Mucosa of gallbladder (tissue), 1 donor: ENCODE data around the gene HACE1. TPM values are rescaled to one million over a fixed set of nuclear protein-coding genes. Genes with fewer than 3 reads are reported as not detected.

ENCODE experiments used
- DNase-seq: peaks from one replicate; pipeline ENCODE4 v3.0.0-alpha.2; 2020; ENCODE audit warnings: low spot score
- total RNA-seq: library from RNA; stranded (reverse); gene quantifications from one replicate; pipeline ENCODE4 v1.2.1, GENCODE V29; 2021
- donor health status: DM: no; HTN: no; CAD: no.

Gene HACE1
- total RNA-seq, 1 donor from 2014 or later, result 9.5 TPM

DNA sequence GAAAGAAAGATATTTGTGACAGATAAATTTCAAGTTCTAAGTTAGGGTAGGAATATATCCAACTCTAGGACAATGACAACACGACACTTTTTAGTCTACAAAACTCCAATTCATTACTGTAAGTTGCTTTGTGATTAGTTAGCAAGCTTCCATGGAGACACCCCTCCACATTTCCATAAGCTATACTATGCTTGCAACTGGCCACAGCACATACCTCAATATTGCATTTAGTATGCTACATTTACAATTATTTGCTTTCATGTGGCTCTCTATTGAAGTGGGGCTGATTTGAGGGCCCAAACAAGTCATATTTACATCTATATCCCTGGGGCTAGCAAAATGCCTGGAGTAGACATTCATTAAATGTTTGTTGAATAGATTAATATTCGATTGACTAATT, 129.3 kb downstream of the HACE1 start:
- DNase-seq, result no peak

DNA sequence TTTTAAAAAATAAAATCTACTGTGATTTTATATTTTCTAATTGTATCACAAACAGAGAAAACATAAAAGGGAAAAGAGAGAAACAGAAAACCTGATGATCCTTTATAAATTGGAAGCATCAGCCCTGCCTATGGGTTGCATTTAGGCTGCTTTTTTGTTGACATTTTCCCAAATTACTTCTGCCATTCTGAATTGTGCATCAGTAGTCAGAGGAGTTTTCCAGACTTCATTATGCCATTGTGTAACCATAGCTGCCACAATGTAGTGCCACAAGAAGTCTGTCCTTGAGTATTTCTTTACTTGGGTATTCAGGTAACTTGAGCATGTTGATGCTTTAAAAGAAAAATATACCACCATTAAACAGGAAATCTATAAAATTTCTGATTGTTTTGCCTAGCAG, 130.3 kb downstream of the HACE1 start:
- DNase-seq, result no peak

DNA sequence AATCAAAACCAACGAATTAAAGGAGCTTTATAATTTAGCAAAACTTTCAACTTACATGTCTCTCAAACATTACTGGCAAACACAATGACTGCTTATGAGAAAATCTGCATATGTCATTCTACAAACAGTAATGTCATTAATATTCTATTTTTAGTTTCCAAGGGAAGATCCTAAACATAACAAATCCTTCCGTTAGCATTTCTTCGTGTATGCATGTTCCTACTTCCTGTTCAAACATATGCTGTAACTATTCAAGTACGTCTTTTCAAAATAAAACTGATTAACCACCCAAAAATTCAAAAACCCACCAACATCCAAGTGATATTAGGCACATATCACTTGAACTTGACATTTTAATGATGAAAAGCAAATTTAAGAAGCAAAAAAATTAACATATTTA, 131.3 kb downstream of the HACE1 start:
- DNase-seq, result no peak

DNA sequence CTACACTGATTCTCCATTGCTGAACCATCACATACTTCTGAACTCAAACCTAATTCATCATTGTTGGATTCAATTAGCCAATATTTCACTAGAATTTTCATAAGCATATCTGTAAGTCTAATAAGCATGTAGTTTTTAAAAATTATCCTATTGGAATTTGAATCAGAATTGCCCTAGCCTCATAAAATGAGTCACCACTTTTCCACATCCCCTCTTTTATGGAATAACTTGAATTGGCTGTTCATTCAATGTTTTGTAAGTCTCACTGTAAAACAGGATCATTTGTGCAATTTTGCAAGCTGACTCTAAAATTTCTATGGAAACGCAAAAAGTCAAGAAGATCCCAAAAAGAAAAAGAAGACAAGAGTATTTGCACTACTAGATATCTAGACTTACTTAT, 141.0 kb downstream of the HACE1 start:
- no peak for DNase-seq

DNA sequence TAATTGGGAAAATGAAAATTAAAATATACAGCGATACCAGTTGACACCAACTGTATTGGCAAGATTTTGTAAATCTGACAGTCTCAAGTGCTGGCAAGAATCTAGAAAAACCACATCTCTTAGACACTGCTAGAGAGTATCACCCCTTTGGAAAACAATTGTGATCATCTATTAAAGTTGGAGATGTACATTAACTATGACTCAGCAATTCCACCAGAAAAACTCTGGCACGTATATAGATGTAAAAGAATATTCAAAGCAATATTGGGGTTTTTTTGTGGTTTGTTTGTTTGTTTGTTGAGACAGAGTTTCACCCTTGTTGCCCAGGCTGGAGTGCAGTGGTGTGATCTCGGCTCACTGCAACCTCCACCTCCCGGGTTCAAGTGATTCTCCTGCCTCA, 142.9 kb downstream of the HACE1 start:
- DNase-seq, result no peak

DNA sequence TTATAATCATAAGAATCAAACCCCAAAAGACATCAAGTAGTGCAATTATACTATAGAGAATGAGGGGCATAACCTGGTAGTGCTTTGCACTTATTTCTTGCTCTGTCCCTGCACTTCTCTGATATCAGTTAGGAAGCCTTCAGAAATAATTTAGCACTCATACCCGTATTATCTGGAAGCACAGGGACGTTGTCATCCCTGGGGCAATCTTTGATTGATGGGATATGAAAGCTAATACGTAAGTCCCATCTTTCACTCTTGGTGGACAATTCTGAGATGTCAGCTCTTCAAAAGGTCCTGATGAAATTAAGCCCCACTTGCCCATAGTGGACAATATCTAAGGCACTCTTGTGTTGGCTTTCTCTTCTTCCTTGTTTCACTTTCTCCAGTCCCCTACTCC, 144.9 kb downstream of the HACE1 start:
- no peak for DNase-seq

DNA sequence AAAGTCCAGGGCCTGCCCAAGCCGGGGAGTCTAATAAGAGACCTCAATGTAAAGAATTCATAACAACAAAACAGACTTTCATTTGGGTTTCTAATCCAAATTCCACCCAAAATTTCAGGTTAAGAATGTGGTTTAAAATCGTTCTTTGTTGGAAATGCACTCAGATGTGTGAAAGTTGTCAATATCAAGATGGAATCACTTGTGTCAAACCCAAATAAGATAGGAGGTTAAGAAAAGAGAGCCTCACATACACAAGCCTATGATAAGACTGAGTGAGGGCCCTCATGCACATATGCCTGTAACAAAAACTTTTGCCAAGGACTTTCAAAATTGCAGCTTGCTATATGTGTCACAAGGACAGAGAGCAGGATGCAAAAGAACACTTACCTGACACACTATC, 145.7 kb downstream of the HACE1 start:
- DNase-seq, result no peak

DNA sequence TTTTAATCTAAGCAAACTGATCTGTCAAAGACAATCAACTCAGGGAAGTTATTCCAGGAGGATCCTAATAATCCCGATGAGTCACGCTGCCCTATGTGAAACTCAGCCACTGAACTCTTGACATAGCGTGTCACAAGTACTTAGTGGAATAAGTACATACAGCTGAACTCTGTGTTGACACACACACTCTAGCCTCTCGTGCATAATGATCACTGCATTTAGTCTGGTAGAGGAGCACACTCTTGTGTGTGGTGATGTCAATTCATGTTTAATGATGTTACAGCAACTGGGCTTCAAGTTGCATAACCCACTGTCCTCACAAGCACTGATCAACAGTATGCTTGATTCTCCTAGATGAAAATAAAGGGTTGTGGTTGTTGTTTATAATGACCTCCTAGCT, 148.3 kb downstream of the HACE1 start:
- DNase-seq, result no peak

DNA sequence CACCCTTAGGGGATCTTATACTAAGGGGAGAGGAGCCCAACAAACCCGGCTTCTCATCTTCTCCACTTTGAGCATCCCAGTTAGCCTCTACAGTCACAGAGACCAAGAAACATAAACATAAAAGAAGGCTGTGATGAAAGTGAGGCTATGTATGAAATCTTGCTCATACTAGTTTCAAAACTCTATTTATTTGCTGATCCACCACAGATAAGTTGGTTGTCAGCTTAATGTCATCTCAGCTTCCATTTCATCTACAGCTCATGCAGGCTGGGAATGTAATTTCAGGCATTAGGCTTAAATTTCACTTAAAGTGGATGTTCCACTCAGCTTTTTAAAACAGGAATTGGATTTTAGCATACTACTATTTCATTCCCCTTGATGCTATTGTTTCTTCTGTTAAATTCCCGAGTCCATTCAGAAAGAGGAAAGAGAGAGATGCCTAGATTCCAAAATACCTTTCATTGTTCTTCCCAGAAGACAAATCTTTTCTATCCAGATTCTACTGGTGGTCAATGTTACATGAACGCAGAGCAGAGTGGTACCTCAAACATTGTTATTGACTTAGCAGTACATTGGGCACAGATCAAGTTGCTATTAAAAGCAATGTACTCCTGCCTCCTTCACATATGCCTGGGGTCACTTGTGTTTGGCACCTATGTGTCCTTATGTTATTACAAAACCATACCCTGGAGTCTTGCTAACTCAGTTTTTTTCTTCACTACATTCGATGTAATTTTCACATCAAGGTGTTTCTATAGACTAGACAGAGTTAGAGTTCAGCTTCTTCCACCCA, 149.0 kb downstream of the HACE1 start:
- no peak for DNase-seq

DNA sequence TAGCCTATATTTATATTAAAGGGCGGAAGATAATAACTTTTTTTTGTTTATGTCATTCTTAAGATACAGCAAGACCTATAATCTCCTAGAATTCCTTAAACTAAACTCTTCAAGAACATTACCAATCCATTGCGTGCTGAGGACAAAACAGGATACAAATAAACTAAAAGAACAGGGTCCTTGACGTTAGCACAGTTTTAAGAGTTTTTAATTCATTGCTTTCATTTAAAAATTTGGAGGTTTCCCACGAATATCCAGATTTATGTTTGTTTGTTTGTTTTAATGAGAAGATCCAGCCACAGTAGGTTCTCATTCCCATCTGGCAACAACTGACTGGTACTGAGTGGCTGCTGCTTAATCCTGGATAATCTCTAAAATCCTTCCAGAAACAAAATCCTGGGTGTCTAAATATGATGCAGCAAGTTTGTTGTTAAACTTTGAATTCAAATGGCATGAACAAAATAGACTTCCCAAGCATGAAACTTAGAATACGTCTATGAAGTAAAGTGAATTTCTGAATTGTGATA, 153.7 kb downstream of the HACE1 start:
- no peak for DNase-seq

DNA sequence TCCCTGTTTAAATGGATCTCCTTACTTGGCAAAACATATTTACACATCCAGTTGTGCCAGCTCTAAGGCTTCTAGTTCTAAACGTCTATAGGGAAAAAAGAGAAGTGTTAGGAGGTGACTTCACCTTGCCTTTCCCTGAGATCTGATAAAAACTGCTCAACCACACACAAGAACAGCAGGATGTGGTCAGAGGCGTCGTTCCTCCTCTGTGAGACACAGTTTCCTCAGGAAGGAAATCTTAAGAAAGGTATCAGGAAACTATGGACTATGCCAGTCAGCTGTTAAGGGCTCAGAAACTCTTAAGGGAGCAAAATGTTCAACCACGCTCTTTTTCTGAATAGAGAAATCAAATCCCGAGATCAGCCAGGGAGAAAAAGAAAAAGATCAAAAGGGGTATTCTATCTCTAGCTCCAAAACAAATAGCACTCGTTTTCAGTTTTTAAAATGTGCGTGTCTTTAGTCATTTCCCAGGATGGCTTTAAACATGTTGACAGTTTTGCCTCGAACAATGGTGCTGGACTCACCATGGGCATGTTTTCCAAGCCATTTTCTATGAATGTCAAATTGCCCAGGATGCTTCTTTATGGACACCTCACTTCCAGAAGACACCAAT, 154.5 kb downstream of the HACE1 start:
- DNase-seq, result no peak

DNA sequence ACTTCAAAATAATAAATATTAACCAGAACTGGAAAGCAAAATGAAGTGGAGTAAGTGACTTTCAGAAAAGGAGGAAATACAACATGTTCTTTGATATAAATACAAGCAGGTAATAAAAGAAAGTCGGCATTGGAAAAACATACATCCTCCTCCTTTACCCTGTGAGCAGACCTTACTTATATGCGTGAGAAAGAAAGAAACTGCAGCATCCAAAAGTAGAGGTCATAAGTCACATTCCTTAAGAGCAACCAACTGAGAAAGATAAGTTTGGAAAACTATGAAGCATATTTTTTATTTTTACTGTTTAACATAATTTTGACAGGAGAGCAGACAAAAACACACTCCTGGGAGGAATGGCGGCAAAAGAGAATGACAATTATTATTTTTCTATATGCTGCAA, 155.5 kb downstream of the HACE1 start:
- DNase-seq, result no peak

DNA sequence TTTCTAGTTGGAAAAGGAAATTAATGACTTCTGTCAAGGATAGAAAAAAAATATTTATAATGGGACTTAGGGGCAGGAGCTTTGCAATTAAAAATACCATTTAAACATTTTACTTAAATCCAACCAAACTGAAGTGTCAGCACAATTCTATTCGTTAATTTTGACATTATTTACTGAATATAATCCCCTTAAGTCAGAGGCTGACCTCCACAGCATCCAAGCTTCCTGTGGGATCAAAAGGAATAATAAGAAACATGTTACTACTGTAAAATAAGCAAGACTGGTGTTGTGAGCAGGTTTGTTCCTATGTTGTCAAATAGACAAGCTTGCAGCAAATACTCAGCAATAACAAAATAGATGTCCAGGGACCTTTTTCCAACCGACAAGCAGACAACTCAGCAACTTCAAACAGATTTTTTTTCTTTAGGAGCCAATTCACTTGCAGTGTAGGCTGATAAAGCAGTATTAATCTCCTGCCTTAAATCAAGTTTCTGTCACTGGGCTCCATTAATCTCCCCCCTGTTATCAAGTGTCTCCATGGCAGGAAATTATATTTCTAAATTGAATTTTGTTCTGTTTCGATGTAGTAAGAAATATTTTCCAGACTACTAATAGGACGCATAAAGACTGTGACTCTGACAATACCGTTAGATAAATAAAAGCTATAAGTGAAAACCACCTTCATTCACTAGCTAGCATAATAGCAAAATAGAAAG, 157.4 kb downstream of the HACE1 start:
- no peak for DNase-seq

DNA sequence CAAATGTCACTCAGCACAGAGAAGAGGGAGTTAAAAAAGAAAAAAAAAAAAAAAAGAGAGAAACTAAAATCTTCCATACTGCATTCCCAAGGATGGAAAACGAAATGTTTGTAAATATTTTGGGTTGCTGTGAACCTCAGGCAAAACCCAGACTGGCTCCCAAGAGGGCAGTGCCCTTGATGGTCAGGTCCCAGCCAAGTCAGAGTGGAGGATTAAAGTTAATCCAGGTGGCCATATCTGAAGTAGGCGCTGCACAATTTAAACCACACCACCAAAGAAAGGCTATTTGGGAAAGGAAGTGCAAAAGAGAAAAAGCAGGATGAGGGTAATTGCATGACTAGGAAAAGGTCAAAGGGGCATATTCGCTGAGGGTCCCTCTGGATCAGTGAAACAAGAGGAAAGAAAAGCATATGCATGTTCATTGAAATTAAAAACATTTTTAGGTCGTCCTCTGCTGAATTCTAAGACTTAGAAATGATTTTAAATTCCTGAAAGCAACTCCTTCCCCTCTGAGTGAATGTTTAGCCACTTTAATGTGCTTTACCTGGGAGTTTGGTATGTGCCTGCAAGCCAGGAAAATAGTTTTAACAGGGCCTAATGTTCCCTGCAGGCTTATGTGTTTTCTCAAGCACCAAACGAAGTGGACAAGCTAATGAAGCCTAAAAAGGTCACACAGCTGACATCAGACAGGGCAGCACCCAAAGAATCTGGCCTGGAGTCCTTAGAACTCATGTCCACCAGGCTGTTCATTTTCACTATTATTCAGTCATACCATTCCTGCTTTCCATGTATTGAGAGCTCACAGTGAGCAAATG, 159.1 kb downstream of the HACE1 start:
- DNase-seq, result no peak

DNA sequence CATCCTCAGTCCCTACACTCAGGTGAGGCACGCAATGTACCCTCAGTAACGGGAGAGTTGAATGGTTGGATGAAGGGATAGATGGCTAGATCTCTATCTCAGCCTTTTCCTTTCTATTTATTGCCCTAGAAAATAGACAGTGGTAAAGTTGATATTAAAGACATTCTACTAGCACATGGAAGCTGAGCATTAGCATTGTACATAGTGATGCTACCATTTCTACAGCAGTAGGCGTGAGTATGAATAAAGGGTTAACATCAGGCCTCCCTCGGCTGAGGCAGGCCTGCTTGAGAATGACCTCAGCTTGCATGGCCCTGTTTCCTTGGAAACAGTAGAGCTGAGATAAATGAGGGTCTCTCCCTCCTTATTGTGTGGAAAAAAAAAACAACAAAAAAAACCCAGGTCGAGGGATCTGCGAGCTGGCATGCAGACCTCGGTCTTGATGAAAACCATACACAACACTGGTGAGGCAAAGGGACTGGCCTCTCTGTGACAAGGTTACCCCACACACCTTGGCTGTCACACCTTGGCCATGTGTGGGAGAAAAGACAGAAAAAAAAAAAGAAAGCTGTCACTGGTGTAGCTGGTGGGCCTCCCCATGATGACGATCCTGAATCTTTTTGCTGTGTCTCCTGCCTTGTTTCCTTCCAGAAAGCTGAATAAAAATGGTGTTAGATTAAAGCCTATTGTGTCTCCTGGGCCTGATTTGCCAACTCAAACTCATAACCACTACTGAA, 160.0 kb downstream of the HACE1 start:
- no peak for DNase-seq

DNA sequence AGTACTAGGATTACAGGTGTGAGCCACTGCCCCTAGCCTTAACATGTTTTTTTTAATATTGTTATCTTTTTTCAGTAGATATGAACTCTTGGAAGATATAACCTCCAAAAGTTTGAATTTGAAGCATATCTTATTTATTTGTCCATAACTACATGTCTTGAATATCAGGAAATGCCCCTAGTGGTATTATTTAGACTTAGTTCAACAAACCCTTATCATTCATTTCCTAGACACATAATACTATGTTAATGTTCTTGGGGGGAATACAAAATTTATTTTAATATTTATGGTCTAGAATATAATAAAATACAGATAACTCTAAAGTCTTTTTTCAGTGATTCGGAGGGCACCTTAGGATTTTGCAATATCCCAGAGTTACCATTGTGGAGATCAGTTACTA, 160.7 kb downstream of the HACE1 start:
- no peak for DNase-seq

DNA sequence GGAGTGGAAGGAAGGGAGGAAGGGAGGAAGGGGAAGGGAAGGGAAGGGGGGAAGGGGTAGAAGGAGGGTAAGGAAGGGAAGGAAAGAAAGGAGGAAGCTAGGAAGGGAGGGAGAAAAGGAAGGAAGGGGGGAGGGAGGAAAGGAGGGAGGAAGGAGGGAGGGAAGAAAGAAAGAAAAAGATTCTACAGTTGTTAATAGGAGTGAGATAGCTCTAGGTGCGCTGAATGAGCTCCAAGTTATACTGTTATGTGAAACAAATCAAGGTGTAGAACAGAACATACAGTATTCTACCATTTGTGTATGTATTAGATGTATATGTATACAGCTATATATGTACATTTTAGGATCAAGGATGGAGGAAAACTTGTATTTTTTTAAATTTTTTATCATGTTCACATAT, 167.7 kb downstream of the HACE1 start:
- no peak for DNase-seq

DNA sequence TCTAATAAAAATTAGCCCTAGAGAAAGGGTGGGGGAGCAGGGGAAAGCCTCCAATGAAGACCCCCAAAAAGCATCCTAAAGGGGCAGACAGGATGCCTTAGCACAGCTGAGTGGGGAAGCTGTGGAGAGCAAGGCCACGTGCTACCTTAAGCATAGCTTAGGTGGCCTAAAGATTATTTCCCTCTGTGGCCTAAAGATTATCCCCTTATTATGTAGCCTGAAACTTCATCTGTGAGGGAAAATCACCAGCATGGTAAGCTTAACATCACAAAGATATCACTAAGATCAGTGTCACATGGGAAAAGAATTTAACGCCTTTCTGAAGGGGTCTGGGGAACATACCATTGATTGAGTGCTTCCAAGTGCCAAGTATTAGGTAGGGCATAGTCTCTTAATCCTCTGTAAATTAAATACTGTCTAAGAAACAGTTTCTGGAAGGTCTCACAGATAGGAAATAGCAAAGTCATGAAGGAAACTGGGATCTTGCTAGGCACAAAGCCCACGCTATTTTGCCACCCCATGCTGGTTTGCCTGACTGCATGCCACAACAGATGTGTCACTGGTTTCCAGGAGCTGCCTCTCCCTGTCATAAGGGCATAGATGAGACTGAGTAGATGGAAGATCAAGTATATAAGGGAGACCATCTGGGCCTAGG, 170.0 kb downstream of the HACE1 start:
- no peak for DNase-seq

DNA sequence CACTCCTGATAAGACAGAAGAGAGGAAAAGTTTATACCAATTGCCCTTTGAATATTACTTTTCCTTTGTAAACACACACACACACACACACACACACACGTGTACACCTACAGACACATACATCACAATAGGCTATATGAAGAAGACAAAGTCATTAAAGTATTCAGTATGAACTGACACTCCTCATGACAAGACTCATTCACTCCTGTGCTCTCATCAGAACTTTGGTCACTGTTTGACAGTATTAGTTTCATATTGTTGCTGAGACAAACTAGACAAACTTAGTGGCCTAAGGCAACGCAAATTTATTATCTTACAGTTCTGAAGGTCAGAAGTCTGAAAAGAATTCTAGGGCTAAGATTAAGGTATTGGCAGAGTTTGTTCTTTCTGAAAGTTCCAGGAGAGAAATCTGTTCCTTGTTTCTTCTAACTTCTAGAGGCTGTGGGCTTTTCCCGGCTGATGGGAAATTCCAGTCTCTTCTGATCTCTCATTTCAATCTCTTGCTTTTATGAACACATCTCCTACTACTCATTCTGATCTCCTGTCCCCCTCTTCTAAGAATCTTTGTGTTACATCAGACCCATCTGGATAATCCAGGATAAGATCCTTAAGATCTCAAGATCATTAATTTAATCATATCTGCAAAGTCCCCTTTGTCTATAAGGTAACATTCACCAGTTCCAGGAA, 171.3 kb downstream of the HACE1 start:
- no peak for DNase-seq

DNA sequence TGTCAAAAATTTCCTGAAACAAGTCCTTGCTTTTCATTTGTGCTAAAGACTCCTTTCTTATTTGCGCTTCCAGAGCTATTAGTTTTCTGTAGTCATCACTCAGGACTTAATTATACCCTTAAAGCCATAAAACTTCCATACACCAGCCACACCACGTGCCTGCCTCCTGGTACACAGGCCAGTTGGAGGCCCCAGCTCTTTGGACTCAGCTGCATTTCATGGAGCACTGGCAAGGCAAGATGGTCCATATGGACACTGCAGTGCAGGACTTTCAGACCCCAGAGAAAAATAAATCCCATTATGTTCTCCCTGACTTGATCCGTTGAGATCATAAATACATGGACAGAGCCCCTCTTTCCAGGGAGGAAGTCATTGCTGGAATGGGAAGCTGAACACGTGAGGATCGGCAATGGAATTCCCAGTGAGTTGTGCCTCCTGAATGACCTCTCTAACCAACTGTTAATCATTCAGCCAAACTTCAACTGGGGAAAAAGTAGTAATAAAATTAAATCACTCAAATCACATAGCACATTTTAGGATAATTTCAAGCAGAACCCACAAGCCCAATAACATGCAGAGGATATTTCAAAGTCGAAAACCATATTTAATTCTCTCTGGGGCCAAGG, 173.1 kb downstream of the HACE1 start:
- no peak for DNase-seq
